SK-N-SH treated with all-trans-retinoic acid at 6 μM for 48 hours (cell line): ENCODE measurements around the gene TIMM23.

Experiments
- ATAC-seq: fragments of 200-7000 bp; cut with Tn5 transposase; 3 replicates; pipeline ENCODE4 v1.9.1; 2020; ENCODE audit warnings: mild to moderate bottlenecking, moderate library complexity
- ARNTL ChIP-seq: fragments of 450-650 bp; formaldehyde crosslinking; IDR thresholded peaks from 2 replicates; pipeline ENCODE4 v1.5.0; 2020; ENCODE audit warnings: low read depth, mild to moderate bottlenecking, moderate library complexity, borderline replicate concordance
- BACH2 ChIP-seq: fragments of 250-450 bp; sonication (Bioruptor Pico); IDR thresholded peaks from 2 replicates; pipeline ENCODE4 v1.9.0; 2021; ENCODE audit warnings: mild to moderate bottlenecking, borderline replicate concordance
- CREB5 ChIP-seq: fragments of 250-450 bp; sonication (Bioruptor Pico); IDR thresholded peaks from 2 replicates; pipeline ENCODE4 v1.5.1; 2020; ENCODE audit warnings: low read depth, mild to moderate bottlenecking, moderate library complexity
- CSDC2 ChIP-seq: fragments of 250-450 bp; sonication (Bioruptor Pico); IDR thresholded peaks from 2 replicates; pipeline ENCODE4 v1.5.0; 2020; ENCODE audit warnings: mild to moderate bottlenecking, moderate library complexity
- ESRRG ChIP-seq: fragments of 250-450 bp; sonication (Bioruptor Pico); IDR thresholded peaks from 2 replicates; pipeline ENCODE4 v1.6.1; 2021; ENCODE audit warnings: mild to moderate bottlenecking
- GLIS3 ChIP-seq: fragments of 250-450 bp; sonication (Bioruptor Pico); IDR thresholded peaks from 2 replicates; pipeline ENCODE4 v1.5.0; 2020; ENCODE audit warnings: mild to moderate bottlenecking, moderate library complexity
- ISL1 ChIP-seq: fragments of 250-450 bp; sonication (Bioruptor Pico); IDR thresholded peaks from 2 replicates; pipeline ENCODE4 v2.1.2; 2022; ENCODE audit warnings: mild to moderate bottlenecking, moderate library complexity
- PATZ1 ChIP-seq: fragments of 250-450 bp; sonication (Bioruptor Pico); IDR thresholded peaks from 2 replicates; pipeline ENCODE4 v1.8.0; 2020; ENCODE audit warnings: mild to moderate bottlenecking, moderate library complexity, borderline replicate concordance
- PPARA ChIP-seq: fragments of 250-450 bp; sonication (Bioruptor Pico); IDR thresholded peaks from 2 replicates; pipeline ENCODE4 v1.5.0; 2020; ENCODE audit warnings: mild to moderate bottlenecking, borderline replicate concordance
- RARB ChIP-seq: fragments of 250-450 bp; sonication (Bioruptor Pico); IDR thresholded peaks from 2 replicates; pipeline ENCODE4 v1.8.0; 2021; ENCODE audit warnings: mild to moderate bottlenecking, moderate library complexity
- TCF4 ChIP-seq: fragments of 250-450 bp; sonication (Bioruptor Pico); IDR thresholded peaks from 2 replicates; pipeline ENCODE4 v1.8.0; 2021; ENCODE audit warnings: mild to moderate bottlenecking, moderate library complexity, borderline replicate concordance
- TOX ChIP-seq: fragments of 250-450 bp; sonication (Bioruptor Pico); IDR thresholded peaks from 2 replicates; pipeline ENCODE4 v1.8.0; 2021; ENCODE audit warnings: mild to moderate bottlenecking, moderate library complexity, borderline replicate concordance
- TSHZ2 ChIP-seq: fragments of 250-450 bp; sonication (Bioruptor Pico); IDR thresholded peaks from 2 replicates; pipeline ENCODE4 v1.5.0; 2020; ENCODE audit warnings: mild to moderate bottlenecking, moderate library complexity
- ZC3H10 ChIP-seq: fragments of 250-450 bp; sonication (Bioruptor Pico); IDR thresholded peaks from 2 replicates; pipeline ENCODE4 v1.5.1; 2021; ENCODE audit warnings: mild to moderate bottlenecking, moderate library complexity
- ZFP3 ChIP-seq: fragments of 250-450 bp; sonication (Bioruptor Pico); IDR thresholded peaks from 2 replicates; pipeline ENCODE4 v1.5.0; 2020; ENCODE audit warnings: mild to moderate bottlenecking, moderate library complexity
- ZFP30 ChIP-seq: fragments of 450-650 bp; formaldehyde crosslinking; IDR thresholded peaks from 2 replicates; pipeline ENCODE4 v1.5.0; 2022; ENCODE audit warnings: mild to moderate bottlenecking, moderate library complexity
- ZNF565 ChIP-seq: fragments of 450-650 bp; formaldehyde crosslinking; conservative IDR thresholded peaks from 2 replicates; pipeline ENCODE4 v1.5.0; 2020; ENCODE audit warnings: low read depth, mild to moderate bottlenecking, moderate library complexity
- ZNF70 ChIP-seq: fragments of 450-650 bp; formaldehyde crosslinking; IDR thresholded peaks from 2 replicates; pipeline ENCODE4 v1.5.0; 2020; ENCODE audit warnings: mild to moderate bottlenecking, moderate library complexity
- ZNF8 ChIP-seq: fragments of 450-650 bp; formaldehyde crosslinking; IDR thresholded peaks from 2 replicates; pipeline ENCODE4 v1.5.0; 2020; ENCODE audit warnings: mild to moderate bottlenecking, moderate library complexity
- TF ChIP-seq, protein P1 (sequence below): fragments of 250-450 bp; sonication (Bioruptor Pico); IDR thresholded peaks from 2 replicates; pipeline ENCODE4 v1.8.0; 2021; ENCODE audit warnings: low read depth, mild to moderate bottlenecking, moderate library complexity, borderline replicate concordance

The TIMM23 gene

DNA sequence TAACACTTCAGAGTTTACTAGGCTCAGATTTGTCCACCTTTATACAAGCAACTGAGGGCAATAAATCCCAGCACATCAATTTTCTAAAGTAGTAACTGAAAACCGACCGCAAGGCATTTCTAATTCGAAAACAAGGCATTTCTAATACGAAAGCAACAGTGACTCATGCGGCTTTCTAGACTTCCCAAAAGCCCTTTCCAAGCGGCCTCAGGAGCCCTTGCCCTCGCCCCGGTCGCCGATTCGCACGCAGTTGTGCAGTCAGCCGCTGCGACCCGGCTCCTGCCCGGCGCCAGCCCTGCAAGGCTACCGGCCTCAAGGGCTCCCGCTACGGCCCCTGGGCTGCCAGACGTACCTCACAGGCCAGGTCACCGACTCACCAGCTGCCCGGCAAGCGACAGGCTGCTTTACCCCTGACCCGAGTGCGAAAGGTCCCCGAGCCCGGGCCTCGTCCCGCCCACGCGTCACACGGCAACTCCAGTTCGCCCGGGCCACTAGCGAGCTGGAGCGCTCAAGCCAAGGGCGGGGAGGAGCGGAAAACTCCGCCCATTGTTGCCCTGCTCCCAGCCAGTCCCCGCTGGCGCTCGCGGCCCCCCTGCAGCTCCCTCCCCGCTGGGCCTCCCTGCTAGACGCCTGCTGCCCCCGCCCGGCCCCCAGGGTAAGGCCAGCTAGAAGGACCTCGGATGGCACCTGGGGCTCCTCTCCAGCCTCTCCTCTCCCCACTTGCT, 50.9 kb downstream of the TIMM23 start:
- TF ChIP-seq ZFP3 (CRISPR knock-in tag) (0 out of 2 replicates have a peak, but pooled peaks have one; percentile 13), TOX (CRISPR knock-in tag) (no peak)
- ATAC-seq = peak; percentile 99

- TF ChIP-seq TSHZ2 (CRISPR knock-in tag) (no peak), ZNF70 (CRISPR knock-in tag) (no peak), BACH2 (CRISPR knock-in tag) (no peak), RARB (CRISPR knock-in tag) (no peak), ZFP30 (CRISPR knock-in tag) (no peak)
Observed at GRCh38 chr10:46024948-46025347, 52.7 kb downstream of the TIMM23 start.

DNA sequence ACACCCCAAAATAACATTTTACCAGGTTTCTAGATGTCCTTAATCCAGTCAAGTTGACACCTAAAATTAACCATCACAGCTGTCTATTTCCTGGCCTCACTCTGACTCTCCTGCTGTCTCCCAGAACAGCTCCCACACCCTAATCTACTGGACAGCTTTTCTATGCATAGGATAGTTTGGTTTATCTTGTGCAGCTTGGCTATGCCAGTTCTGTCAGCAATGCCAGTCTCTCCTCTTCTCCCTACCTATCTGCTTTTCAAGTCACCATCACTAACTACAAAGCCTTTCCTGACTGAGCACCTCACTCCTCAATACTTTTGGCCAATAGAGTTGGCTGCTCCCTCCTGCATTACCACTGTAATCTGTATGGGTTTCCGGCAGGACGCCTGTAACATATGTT, 53.1 kb downstream of the TIMM23 start:
- no peak for ATAC-seq

More at GRCh38 chr10:46024948-46025347, 52.7 kb downstream of the TIMM23 start:
- no peak for ATAC-seq

More for the DNA sequence above, 53.1 kb downstream of the TIMM23 start:
- no peak for TF ChIP-seq ZNF565 (CRISPR knock-in tag)
- TF ChIP-seq ZC3H10 (CRISPR knock-in tag) = no peak
- no peak for TF ChIP-seq ZNF70 (CRISPR knock-in tag)
- TF ChIP-seq, protein P1, sequence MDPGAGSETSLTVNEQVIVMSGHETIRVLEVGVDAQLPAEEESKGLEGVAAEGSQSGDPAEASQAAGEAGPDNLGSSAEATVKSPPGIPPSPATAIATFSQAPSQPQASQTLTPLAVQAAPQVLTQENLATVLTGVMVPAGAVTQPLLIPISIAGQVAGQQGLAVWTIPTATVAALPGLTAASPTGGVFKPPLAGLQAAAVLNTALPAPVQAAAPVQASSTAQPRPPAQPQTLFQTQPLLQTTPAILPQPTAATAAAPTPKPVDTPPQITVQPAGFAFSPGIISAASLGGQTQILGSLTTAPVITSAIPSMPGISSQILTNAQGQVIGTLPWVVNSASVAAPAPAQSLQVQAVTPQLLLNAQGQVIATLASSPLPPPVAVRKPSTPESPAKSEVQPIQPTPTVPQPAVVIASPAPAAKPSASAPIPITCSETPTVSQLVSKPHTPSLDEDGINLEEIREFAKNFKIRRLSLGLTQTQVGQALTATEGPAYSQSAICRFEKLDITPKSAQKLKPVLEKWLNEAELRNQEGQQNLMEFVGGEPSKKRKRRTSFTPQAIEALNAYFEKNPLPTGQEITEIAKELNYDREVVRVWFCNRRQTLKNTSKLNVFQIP (CRISPR knock-in tag) = no peak
- no peak for TF ChIP-seq GLIS3 (CRISPR knock-in tag)
- TF ChIP-seq PPARA (CRISPR knock-in tag) = no peak
- TF ChIP-seq ARNTL (CRISPR knock-in tag) = no peak
- TF ChIP-seq ZFP3 (CRISPR knock-in tag) = no peak
- TF ChIP-seq TOX (CRISPR knock-in tag) = no peak
- no peak for TF ChIP-seq PATZ1 (CRISPR knock-in tag)
- TF ChIP-seq ZNF8 (CRISPR knock-in tag) = no peak
- no peak for TF ChIP-seq CSDC2 (CRISPR knock-in tag)
- TF ChIP-seq TCF4 (CRISPR knock-in tag) = no peak
- no peak for TF ChIP-seq RARB (CRISPR knock-in tag)
- no peak for TF ChIP-seq CREB5 (CRISPR knock-in tag)
- TF ChIP-seq ESRRG = no peak
- no peak for TF ChIP-seq TSHZ2 (CRISPR knock-in tag)
- no peak for TF ChIP-seq ISL1
